ENCODE results near the gene MLKL.

DNA sequence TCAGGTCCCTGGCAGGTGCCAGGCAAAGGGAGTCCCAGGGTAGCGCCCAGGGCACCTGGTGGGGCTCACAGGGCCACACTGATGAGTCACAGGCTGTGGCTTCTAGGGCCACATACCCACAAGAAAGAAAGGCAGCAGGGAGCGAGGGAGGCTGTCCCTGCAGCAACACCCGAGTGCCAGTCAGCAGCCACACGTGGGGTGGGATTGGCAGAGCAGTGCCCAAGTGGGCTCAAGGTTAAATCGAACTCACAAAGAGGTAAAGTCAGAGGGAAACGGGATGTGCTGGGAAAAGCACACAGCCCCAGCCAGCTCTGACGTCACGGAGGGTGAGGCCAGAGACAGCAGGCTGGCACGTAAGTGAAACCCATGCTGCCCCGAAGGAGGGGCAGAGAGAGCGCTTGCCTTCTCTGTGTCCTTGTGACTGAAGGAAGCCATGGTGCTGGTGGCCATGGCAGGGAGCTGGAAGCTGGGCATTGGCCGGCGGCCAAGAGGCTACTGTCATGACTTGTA lies 40.2 kb upstream of the MLKL start:
- TF ChIP-seq, protein P1, sequence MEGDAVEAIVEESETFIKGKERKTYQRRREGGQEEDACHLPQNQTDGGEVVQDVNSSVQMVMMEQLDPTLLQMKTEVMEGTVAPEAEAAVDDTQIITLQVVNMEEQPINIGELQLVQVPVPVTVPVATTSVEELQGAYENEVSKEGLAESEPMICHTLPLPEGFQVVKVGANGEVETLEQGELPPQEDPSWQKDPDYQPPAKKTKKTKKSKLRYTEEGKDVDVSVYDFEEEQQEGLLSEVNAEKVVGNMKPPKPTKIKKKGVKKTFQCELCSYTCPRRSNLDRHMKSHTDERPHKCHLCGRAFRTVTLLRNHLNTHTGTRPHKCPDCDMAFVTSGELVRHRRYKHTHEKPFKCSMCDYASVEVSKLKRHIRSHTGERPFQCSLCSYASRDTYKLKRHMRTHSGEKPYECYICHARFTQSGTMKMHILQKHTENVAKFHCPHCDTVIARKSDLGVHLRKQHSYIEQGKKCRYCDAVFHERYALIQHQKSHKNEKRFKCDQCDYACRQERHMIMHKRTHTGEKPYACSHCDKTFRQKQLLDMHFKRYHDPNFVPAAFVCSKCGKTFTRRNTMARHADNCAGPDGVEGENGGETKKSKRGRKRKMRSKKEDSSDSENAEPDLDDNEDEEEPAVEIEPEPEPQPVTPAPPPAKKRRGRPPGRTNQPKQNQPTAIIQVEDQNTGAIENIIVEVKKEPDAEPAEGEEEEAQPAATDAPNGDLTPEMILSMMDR (IDR thresholded peaks at IDR 0.05; ENCODE audit: extremely low read depth in 1 of 2, insufficient read depth in 1 of 2, low read depth in 1 of 2, low read length in 2 of 2) = no peak
- TF ChIP-seq POLR2AphosphoS5 (IDR thresholded peaks at IDR 0.05; ENCODE audit: insufficient read depth, low read depth, low read length) = no peak
- TF ChIP-seq POLR2A (IDR thresholded peaks at IDR 0.05; ENCODE audit: low read depth, low read length) = no peak
- TF ChIP-seq EZH2 (IDR thresholded peaks at IDR 0.05; ENCODE audit: borderline replicate concordance, low read depth, low read length, severe bottlenecking) = no peak
- no peak for TF ChIP-seq MYC (IDR thresholded peaks at IDR 0.05; ENCODE audit: low read depth, low read length)
- TF ChIP-seq, protein P2, sequence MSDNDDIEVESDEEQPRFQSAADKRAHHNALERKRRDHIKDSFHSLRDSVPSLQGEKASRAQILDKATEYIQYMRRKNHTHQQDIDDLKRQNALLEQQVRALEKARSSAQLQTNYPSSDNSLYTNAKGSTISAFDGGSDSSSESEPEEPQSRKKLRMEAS (IDR thresholded peaks at IDR 0.05; ENCODE audit: insufficient read depth, insufficient read length) = no peak
- no peak for TF ChIP-seq GATA2 (IDR thresholded peaks at IDR 0.05; ENCODE audit: insufficient read depth, insufficient read length, low read depth, low read length)
- no peak for TF ChIP-seq JUN (IDR thresholded peaks at IDR 0.05; ENCODE audit: borderline replicate concordance, insufficient read depth, insufficient read length, low read depth)
